HG02623 (cell line): ENCODE results near the gene MID1IP1.
A peak's percentile ranks its signal among the peaks of the same experiment; 100 is the strongest.

Source experiments
- ATAC-seq: cut with Tn5 transposase; IDR thresholded peaks from one replicate; pipeline ENCODE4 v1.9.1; 2021; ENCODE audit warnings: moderate library complexity; ENCODE audit not compliant: unreplicated experiment

MID1IP1 gene, protein sequence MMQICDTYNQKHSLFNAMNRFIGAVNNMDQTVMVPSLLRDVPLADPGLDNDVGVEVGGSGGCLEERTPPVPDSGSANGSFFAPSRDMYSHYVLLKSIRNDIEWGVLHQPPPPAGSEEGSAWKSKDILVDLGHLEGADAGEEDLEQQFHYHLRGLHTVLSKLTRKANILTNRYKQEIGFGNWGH

DNA sequence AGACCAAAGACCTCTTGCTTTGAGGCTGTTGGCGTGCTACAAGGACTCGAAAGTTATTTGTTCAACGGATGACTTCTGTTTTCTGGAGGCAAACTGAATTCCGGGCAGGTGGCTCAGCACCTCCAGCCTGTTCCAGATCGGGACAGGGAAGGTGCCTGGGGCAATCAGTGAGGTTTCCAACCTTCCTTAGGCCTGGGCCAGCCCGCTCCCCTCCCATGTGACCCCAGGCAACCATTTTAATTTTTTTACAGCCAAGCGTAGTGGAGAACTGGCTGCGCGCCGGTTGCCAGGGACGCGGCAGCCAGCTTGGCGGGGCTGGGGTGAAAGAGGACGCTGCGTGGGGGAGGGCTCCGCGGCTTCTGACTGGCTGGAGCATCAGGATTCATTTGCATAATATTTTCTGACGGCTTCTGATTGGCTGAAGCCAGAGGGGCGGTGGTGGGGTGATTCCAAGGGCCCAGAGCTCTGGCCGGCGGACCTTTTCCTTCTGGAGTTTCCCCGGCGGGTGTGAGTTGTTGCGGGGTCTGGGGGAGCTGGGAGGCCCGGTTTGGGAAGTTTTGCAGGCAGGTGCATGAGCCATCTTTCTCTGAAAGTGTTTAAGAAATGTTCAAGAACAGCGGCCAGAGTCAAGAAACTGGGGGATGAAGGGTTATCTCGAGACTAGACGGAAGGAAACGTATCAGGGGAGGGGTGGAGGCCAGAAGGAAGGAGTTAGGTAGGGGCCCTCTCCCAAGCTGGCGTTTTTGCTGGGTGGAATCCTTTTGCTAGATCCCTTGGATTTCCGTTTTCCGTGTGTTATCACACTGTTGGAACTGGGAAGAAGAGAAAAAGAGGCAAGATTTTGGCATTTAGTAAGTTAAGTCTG, at the start of gene MID1IP1:
Gene MID1IP1, plus strand, starts transcription at position 479 of the 865 bp plus-strand sequence. CDS start 3,488 bp downstream, outside the sequence.
- no peak for ATAC-seq

DNA sequence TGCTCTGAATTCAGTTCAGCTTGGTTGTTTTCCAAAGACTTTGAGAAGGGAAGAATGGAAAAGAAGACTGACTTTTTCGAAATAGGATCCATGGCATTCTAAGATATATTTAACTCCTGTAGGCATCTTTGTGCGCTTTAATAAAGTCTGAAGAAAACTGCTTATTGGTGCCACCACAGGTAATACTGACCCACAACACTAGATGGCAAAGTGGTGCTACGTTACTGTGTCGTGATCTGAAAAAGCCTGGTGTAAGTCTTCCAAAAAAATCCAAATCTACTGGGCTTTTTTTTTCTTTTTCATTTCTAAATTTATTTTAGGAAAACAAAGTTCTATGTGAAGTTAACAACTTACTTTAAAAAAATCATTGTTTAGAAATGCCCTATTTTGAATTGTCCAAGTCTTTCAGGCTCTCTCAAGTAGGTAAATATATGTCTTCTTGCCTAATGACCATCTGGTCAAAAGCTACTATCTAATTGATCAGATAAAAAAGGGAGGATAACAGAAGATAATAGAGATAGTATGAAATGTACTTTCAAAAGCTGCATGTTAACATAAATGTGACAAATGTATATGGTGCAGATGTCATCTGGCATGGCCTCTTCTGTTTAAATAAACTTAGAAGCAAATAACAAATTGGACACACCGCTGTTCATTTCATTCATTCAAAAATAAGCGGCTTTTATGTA, 47.0 kb upstream of the MID1IP1 start:
- ATAC-seq: no peak

DNA sequence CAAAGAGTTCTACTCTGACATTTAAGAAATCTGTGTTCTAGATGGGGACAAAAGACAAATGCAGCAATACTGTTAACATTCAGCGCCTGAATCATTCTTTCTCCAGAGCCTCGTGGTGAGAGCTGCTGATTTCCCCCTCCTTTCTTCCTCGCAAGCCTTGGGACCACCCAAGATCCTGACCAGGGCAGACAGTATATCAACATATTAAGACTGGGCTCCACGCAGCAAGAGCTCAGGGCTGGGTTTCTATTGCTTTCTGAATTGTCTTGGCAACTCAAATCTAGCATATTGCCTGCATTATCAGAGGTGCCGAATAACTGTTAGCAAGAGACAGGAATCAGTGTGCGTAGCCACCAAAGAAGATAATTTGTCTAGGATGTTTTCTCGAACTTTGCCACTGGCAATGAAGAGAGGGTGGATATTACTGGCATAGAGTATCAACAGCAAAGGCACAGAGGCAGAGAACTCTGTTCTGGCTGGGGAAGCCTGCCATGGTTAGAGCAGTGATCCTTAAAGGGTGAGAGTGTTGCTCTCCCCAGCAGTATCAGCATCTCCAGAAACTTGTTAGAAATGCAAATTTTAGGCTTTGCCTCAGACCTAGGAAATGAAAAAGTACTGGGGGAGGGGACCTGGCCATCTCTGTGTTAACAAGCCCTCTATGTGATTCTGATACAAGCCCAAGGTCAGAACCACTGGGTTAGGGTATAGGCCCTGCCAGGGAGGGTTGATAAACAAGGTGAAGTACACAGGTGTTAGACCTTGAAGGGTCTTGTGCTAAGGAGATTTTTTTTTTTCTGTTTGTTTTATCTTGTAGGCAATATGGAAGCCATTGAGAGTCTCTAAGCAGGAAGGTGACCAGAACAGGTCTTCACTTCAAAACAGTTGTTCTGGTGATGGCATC, 46.2 kb upstream of the MID1IP1 start:
- ATAC-seq: no peak

DNA sequence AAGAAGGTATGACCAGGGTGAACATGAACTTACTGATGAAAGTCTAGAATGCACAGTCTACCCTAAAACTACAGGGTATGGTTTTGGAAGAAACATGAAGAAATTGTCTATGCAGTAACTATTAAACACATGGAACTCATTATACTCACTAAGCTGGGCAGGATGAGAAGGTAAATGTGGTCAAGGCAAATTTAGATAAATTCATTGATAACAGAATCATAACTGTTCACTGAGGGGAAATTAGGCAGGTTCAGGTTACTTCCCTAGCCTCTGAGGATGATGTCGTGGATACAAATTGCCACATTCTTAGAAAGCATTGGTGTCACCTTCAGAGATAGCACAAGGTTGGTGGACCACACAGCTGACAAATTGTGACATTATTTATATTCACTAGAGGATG, 40.4 kb upstream of the MID1IP1 start:
- no peak for ATAC-seq

DNA sequence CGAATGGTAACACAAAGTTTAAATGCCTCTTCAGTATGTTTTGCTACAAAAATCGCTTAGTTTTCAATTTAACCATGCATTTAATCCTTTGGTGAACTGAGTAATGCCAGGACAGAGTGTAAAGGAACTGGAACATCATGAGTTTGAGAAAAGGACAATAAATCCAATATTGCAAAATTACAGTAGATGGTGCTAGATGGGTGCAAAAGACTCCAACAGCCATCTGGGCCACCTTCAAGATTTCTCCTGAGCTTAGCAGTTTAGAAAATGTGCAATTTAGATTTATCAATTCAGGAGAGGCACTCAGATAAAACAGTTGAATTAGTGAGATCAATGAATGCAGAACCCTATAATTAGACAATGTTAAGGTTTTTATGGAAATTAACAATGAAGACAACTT, 33.2 kb upstream of the MID1IP1 start:
- no peak for ATAC-seq

DNA sequence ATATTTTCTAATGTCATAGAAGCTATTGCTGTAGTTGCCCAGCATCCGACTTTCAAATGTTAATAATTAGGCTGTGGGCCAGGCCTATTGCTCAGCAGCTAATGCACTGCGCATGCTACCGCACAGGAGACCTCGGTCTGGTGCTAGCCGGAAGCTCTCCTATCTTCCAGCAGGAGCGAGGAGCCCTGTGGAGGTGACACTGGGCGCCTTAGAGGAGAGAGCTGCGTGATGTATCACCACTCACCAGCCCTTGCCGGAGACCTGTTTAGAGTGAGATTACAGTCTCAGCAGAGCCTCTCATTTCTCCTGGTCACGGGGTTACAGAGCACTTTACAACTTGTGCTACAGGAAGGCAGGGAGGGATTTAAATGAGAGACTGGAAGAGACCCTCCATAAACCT, 31.1 kb upstream of the MID1IP1 start:
- ATAC-seq: no peak

DNA sequence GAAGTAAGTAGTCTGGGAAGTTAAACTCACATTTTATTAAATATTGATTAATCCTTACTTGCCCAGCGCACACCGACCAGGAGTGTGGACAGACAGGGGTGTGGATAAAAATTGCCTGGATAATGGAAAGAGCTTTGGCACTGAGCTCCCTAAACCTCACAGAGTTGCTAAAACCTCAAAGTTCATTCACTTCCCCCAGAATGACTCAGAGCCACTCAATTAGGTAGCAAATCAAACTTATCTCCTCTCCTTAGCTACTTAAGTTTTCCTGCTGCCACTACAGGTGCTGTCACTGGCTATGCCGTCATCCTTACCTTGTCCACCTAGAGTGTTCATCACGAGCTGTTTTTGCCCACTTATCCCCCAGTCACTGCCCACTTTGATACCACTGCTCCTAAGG, 27.0 kb upstream of the MID1IP1 start:
- ATAC-seq: no peak

DNA sequence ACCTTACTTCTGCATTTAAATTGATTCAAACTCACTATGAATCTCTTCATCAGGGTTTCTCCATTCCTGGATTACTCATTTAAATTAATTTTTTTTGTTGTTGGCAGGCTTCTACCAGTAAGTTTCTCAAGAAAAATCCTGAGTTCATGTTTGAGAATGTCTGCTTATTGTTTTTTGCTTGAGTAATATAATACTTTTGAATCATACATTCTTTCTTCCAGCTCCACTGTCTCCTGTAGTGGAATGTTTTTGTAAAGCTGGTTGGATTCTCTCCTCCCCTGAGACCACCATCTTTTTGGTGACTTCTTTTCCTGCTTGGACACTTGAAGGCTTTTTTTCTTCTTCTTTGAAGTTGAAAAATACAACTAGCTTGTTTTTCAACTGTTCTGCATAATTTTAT, 4.3 kb upstream of the MID1IP1 start:
- no peak for ATAC-seq

DNA sequence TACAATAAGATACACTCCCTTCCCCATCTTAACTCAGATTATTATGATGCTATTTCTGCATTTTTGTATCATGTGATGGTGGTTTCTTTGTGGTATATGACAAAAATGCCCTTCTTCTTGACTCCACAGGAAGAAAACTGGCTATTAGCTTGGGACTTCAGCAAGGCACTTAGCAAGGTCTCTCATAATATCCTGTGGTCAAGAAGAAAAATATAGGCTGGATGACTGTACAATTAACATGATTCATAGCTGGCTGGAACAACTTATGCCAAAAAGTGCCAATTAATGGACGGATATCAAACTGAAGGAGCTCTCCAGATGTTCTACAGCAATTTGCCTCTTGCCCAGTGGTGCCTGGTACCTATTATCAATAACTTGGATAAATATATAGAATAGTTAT, 2.3 kb upstream of the MID1IP1 start:
- no peak for ATAC-seq

DNA sequence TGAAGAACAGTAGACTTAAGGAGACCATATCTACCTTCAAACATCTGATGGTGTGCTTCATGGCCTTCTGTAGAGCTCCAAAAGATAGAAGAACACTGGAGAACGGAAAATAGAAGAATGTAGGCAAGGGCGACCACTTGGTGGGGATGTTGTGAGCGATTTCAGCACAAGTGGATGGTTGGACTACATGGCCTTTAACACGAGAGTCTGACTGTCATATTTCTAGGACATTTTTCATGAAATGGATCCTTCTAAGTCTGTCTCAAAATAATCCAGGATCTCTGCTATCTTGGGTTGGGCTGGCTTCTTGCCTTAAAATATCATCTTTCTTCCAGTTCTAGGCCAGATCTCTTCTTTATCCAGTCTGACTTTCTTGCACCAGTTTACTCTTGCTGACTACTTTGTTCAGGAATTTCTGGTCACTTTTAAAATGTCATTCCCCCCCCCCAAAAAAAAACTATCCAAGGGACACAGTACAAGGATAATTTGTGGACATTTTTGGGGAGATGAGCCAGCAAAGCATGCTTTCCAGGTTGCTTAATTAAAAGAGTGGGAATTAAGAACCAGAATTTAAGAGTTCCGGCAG, 1.2 kb upstream of the MID1IP1 start:
- ATAC-seq: no peak

DNA sequence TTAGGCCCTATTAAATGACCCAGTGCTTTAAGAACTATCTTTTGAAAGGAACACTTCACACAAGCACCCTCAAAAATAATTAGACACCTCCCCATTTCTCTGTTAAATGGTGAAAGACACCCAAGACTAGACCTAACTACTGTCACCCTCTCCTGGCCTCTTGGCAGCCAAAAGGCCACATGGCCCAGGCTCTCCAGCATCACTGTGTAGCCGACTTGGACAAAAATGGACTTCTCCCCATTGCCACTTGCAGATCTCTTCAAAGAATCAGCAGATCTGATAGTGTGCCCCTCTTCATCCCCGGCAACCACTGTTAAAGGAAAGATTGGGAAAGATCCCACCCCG, 2.0 kb downstream of the MID1IP1 start:
- ATAC-seq: no peak

DNA sequence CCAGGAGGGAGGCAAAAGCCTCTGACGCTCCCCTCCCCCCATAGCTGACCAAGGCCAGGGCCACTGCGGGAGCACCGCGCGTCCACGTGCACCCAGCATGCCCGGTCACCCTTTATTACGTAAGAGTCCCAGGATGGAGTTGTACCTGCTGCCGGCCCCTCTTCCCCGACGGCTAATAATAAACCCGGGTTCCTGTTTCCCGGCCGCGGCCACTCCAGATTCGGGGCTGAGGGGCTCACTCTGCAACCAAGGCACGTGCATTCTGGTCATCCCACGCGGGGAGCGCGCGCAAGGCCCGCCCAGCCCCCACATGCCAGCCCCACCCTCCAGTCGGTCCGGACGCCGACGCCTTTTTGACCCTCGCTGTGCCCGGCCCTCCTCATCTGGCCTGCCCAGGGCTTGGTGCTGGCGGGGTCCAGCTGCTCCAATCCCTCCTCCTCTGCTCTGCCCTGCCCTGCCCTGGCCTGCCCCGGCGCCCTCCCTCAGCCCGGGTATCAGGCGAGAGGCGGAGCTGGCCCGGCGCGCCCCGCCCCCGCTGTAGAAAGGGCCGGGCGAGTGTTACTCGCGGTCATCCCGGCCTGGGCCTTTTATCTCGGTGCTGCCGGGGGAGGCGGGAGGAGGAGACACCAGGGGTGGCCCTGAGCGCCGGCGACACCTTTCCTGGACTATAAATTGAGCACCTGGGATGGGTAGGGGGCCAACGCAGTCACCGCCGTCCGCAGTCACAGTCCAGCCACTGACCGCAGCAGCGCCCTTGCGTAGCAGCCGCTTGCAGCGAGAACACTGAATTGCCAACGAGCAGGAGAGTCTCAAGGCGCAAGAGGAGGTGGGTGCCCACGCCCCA, 2.6 kb downstream of the MID1IP1 start:
- ATAC-seq: peak; percentile 47

DNA sequence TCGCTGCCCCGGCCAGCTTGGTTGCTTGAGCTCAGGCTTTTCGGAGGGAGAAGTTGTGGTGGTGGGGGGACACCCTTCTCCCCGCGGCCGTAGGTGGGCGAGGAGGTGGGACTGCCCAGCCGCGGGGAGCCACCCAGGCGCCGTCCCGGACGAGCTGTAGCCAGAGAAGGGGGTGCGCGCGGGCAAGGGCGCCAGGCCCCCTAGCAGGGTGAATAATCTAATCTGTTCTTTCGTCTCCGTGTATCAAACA, 3.1 kb downstream of the MID1IP1 start:
- no peak for ATAC-seq

DNA sequence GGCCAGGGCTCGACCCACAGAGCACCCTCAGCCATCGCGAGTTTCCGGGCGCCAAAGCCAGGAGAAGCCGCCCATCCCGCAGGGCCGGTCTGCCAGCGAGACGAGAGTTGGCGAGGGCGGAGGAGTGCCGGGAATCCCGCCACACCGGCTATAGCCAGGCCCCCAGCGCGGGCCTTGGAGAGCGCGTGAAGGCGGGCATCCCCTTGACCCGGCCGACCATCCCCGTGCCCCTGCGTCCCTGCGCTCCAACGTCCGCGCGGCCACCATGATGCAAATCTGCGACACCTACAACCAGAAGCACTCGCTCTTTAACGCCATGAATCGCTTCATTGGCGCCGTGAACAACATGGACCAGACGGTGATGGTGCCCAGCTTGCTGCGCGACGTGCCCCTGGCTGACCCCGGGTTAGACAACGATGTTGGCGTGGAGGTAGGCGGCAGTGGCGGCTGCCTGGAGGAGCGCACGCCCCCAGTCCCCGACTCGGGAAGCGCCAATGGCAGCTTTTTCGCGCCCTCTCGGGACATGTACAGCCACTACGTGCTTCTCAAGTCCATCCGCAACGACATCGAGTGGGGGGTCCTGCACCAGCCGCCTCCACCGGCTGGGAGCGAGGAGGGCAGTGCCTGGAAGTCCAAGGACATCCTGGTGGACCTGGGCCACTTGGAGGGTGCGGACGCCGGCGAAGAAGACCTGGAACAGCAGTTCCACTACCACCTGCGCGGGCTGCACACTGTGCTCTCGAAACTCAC, 3.6 kb downstream of the MID1IP1 start:
- ATAC-seq: no peak

DNA sequence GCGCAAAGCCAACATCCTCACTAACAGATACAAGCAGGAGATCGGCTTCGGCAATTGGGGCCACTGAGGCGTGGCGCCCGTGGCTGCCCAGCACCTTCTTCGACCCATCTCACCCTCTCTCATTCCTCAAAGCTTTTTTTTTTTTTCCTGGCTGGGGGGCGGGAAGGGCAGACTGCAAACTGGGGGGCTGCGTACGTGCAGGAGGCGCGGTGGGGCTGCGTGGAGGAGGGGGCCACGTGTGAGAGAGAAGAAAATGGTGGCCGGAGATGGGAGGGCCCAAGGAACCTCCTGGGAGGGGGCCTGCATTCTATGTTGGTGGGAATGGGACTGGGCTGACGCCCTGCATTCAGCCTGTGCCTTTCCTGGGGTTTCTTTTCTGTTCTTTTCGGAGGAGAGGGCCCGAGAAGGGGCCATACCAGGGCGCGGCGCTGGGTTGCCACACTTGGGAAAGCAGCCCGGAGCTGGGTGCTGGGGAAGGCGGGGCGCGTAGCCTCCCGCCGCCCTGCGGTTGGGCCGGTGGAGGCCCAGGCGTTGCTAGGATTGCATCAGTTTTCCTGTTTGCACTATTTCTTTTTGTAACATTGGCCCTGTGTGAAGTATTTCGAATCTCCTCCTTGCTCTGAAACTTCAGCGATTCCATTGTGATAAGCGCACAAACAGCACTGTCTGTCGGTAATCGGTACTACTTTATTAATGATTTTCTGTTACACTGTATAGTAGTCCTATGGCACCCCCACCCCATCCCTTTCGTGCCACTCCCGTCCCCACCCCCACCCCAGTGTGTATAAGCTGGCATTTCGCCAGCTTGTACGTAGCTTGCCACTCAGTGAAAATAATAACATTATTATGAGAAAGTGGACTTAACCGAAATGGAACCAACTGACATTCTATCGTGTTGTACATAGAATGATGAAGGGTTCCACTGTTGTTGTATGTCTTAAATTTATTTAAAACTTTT, 4.5 kb downstream of the MID1IP1 start:
- ATAC-seq: no peak

DNA sequence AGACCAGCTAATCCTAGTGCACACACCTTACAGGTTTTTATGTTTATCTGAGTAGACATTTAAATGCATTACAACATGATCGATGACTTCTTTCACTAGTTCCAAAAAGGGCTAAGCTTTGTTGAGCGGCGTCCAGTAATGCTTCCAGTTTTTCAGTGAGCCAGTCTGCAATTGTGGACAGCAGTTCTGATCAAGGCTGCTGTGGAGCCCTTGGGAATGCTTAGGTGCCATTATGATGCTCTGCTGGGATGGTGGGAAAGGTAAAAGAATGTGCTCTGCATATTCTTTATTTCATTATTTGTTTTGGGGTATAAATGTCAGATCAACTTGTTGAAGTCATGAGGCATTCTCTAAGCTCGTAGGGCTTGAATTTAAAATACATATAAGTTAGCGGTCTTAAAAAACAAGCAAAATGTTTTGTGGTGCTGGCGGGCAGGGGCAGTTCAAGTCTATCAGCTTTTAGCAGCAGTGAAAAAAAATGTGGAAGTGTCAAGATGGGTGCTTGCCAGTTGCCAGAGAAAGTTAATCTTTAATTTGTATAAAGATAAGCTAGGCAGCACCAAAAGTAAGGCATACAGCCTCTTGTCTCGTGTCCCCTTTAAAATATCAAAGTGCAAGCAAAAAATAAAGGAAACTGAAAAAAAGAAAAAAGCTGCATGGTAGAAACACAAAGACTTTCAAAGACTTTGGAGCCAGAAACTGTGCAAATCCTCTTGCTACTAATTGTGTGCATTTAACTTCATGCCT, 5.8 kb downstream of the MID1IP1 start:
- ATAC-seq: no peak

DNA sequence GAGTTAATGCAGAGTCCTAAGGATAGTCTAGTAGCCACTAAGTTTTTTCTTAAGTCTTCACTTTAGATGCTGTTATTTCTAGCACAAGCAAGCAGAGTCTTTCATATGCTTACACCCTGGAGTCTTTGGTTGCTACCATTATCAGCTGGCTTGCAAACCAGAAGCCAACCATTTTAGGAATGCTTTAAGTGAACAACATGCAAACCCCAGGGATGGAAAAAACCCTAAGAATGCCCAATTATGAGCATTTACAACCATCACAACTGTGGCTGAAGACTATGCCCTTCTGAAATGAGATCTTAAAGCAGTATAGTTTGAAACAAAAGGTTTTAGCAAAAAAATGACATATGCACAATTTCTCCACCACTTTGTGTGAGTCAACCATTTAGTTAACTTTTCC, 6.6 kb downstream of the MID1IP1 start:
- no peak for ATAC-seq
